Measurements from ENCODE around the gene NDUFA12. TPM values are rescaled to one million over a fixed set of nuclear protein-coding genes. Genes with fewer than 3 reads are reported as not detected.

The NDUFA12 gene
- total RNA-seq, 1 donor from 2014 or later = 111 TPM

- peaks cover 22% of the 10 kb centered on the region for H3K36me3 Mint-ChIP-seq (ENCODE audit: low read depth)
- peaks cover 2% of the 10 kb centered on the region for H3K4me1 Mint-ChIP-seq
- no peaks in the 10 kb centered on the region for H3K9me3 Mint-ChIP-seq
- intact Hi-C loops (cut with micrococcal nuclease) = no loop called here
- H3K27ac Mint-ChIP-seq = no peak overlapping the region
- no peak overlapping the region for H3K4me3 Mint-ChIP-seq
- DNase-seq = no peak
- H3K27me3 Mint-ChIP-seq = no peaks in the 10 kb centered on the region
These were observed 30.7 kb downstream of the NDUFA12 start for GRCh38 chr12:94972795-94973194.

DNA sequence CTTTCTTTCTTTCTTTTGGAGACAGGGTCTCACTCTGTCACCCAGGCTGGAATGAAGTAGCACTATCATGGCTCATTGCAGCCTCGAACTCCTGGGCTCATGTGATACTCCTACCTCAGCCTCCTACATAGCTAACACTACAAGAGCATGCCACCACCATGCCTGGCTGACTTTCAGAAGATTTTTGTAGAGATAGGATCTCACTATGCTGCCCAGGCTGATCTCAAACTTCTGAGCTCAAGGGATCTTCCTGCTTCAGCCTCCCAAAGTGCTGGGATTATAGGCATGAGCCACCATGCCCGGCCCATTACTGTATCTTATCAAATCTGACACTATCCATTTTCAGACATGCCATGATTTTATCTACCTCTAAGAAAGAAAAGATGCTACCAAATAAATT, 31.6 kb downstream of the NDUFA12 start:
- H3K4me3 Mint-ChIP-seq = no peak overlapping the region
- H3K9me3 Mint-ChIP-seq = no peaks in the 10 kb centered on the region
- H3K27me3 Mint-ChIP-seq = no peaks in the 10 kb centered on the region

GRCh38 chr12:94970560-94970959, 32.9 kb downstream of the NDUFA12 start:
- no peak for DNase-seq
- intact Hi-C loops (cut with micrococcal nuclease) = no loop called here
- Mint-ChIP-seq H3K27me3 (no peaks in the 10 kb centered on the region), H3K9me3 (no peaks in the 10 kb centered on the region), H3K4me1 (peaks cover 2% of the 10 kb centered on the region), H3K4me3 (no peak overlapping the region), H3K36me3 (ENCODE audit: low read depth) (peaks cover 22% of the 10 kb centered on the region), H3K27ac (no peak overlapping the region)

More for the DNA sequence above, 31.6 kb downstream of the NDUFA12 start:
- Mint-ChIP-seq H3K27ac (no peak overlapping the region), H3K4me1 (peaks cover 2% of the 10 kb centered on the region), H3K36me3 (ENCODE audit: low read depth) (peaks cover 22% of the 10 kb centered on the region)
- intact Hi-C loops (cut with micrococcal nuclease) = no loop called here
- no peak for DNase-seq

GRCh38 chr12:94969424-94969823, 34.1 kb downstream of the NDUFA12 start:
- H3K9me3 Mint-ChIP-seq = no peaks in the 10 kb centered on the region
- no peak for DNase-seq
- H3K27me3 Mint-ChIP-seq = no peaks in the 10 kb centered on the region
- H3K4me3 Mint-ChIP-seq = no peak overlapping the region
- peaks cover 22% of the 10 kb centered on the region for H3K36me3 Mint-ChIP-seq (ENCODE audit: low read depth)
- intact Hi-C loops (cut with micrococcal nuclease) = no loop called here
- peaks cover 2% of the 10 kb centered on the region for H3K4me1 Mint-ChIP-seq
- no peak overlapping the region for H3K27ac Mint-ChIP-seq

- no peak overlapping the region for H3K4me3 Mint-ChIP-seq
- H3K9me3 Mint-ChIP-seq = no peaks in the 10 kb centered on the region
- intact Hi-C loops (cut with micrococcal nuclease) = no loop called here
- peaks cover 6% of the 10 kb centered on the region for H3K36me3 Mint-ChIP-seq (ENCODE audit: low read depth)
- H3K27ac Mint-ChIP-seq = no peak overlapping the region
- no peaks in the 10 kb centered on the region for H3K4me1 Mint-ChIP-seq
- H3K27me3 Mint-ChIP-seq = no peaks in the 10 kb centered on the region
- DNase-seq = no peak
These were observed 37.4 kb downstream of the NDUFA12 start for GRCh38 chr12:94965982-94966630.

DNA sequence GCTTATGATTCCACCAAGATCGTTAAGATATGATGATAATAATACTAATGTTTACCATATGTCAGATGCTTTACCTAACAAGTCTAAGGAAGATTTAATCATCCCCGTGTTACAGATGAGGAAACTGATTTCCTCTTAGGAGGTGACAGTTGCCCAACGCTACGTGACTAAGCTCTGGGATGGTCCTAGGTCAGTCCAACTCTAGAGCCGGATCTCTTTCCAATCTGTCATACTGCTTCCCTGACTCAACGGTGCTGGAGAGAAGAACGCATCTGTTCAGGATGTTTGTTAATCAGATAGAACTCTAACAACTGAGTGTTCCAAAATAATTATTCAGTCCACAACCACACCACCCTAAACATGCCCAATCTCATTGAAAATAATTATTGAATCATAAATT, 39.8 kb downstream of the NDUFA12 start:
- DNase-seq = no peak
- intact Hi-C loops (cut with micrococcal nuclease) = no loop called here
- no peaks in the 10 kb centered on the region for H3K36me3 Mint-ChIP-seq (ENCODE audit: low read depth)
- no peaks in the 10 kb centered on the region for H3K27me3 Mint-ChIP-seq
- no peak overlapping the region for H3K27ac Mint-ChIP-seq
- no peaks in the 10 kb centered on the region for H3K9me3 Mint-ChIP-seq
- no peak overlapping the region for H3K4me3 Mint-ChIP-seq
- H3K4me1 Mint-ChIP-seq = no peaks in the 10 kb centered on the region

GRCh38 chr12:94962670-94963069, 40.8 kb downstream of the NDUFA12 start:
- H3K9me3 Mint-ChIP-seq = no peaks in the 10 kb centered on the region
- DNase-seq = no peak
- H3K36me3 Mint-ChIP-seq (ENCODE audit: low read depth) = no peaks in the 10 kb centered on the region
- no peaks in the 10 kb centered on the region for H3K4me1 Mint-ChIP-seq
- no peaks in the 10 kb centered on the region for H3K27me3 Mint-ChIP-seq
- no peak overlapping the region for H3K27ac Mint-ChIP-seq
- intact Hi-C loops (cut with micrococcal nuclease) = no loop called here
- no peak overlapping the region for H3K4me3 Mint-ChIP-seq

GRCh38 chr12:94961911-94962310, 41.6 kb downstream of the NDUFA12 start:
- no peak for DNase-seq
- Mint-ChIP-seq H3K27me3 (no peaks in the 10 kb centered on the region), H3K9me3 (no peaks in the 10 kb centered on the region), H3K36me3 (ENCODE audit: low read depth) (no peaks in the 10 kb centered on the region), H3K27ac (no peak overlapping the region), H3K4me1 (no peaks in the 10 kb centered on the region), H3K4me3 (no peak overlapping the region)
- intact Hi-C loops (cut with micrococcal nuclease) = no loop called here

DNA sequence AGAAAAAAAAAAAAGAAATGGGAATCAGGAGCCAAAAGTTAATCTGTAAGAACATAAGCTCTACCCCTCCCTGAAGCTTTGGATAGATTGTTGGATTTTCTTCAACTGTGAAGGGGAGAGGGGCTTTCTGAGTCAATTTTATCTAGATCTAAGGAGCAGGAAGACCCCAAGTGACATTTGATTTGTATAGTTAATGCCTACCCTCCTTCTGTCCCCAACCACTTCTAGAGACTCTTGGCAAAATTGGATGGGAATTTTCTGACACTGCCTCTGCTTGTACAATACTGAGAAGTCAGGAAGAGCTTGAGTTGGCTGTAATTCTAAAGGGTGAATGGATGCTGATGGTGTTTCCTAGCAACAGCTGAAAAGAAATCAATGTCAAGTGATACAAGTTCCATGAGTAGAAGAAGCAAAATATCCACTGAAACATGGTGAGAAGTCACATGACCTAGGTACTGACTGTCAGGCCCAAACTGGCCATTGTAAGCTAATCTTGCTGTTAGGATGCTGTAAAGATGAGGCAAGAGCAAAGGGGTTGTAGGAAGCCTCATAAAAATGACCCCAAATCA, 42.2 kb downstream of the NDUFA12 start:
- no peaks in the 10 kb centered on the region for H3K9me3 Mint-ChIP-seq
- intact Hi-C loops (cut with micrococcal nuclease) = no loop called here
- no peaks in the 10 kb centered on the region for H3K36me3 Mint-ChIP-seq (ENCODE audit: low read depth)
- no peak overlapping the region for H3K27ac Mint-ChIP-seq
- H3K4me3 Mint-ChIP-seq = no peak overlapping the region
- DNase-seq = no peak
- no peaks in the 10 kb centered on the region for H3K27me3 Mint-ChIP-seq
- H3K4me1 Mint-ChIP-seq = no peaks in the 10 kb centered on the region

DNA sequence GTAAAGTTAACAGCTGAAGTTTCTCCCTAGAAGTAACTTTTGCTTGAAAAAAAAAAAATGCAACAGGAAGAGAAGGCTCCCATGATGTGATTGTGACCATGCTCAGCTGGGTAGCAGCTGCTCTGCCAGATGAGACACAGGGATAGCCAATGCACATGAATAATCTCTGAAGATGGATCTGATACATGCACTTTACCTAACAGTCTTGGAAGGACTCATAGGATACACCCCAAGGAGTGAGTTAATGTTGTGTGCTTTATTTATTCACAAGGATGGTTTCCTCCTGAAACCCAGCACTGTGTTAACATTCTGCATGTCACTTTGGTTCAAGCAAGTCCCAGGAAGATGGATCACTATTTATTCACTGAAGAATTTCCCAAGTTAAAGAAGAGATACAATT, 46.5 kb downstream of the NDUFA12 start:
- Mint-ChIP-seq H3K4me1 (no peaks in the 10 kb centered on the region), H3K27me3 (peaks cover 21% of the 10 kb centered on the region), H3K27ac (no peak overlapping the region), H3K9me3 (no peaks in the 10 kb centered on the region), H3K4me3 (no peak overlapping the region), H3K36me3 (ENCODE audit: low read depth) (no peaks in the 10 kb centered on the region)
- intact Hi-C loops (cut with micrococcal nuclease) = no loop called here
- no peak for DNase-seq

DNA sequence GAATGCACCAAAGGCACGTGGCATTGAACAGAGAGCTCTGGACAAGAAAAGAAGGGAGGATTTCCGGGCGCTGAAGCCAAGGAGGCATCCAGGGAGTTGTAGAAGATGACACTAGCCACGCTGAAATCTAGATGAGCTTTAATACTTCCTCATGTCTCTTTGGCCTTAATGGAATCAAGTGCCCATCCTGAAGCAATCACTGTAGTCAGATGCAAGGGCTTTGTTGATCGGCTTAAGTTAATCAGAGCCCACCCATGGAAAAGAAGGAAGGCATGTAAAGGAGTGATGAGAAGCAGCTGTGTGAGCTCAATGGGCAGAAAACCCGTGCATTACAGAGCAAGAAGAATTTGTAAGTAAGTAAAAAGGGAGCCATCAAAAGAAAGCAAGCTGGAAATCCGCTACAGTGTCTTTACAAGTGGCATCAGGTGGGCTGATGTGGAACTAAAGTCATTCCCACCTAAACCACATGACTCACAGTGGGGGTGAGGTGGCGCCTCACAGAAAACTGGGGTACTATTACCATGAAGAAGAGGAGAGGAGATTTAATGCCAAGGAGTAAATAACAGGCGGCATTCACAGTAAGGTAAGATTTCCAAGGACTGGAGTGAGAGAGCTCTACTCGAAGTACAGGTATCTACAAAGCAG, 48.4 kb downstream of the NDUFA12 start:
- H3K36me3 Mint-ChIP-seq (ENCODE audit: low read depth) = no peaks in the 10 kb centered on the region
- no peaks in the 10 kb centered on the region for H3K4me1 Mint-ChIP-seq
- no peaks in the 10 kb centered on the region for H3K9me3 Mint-ChIP-seq
- H3K4me3 Mint-ChIP-seq = no peak overlapping the region
- intact Hi-C loops (cut with micrococcal nuclease) = no loop called here
- H3K27ac Mint-ChIP-seq = no peak overlapping the region
- DNase-seq = no peak
- peaks cover 22% of the 10 kb centered on the region for H3K27me3 Mint-ChIP-seq

DNA sequence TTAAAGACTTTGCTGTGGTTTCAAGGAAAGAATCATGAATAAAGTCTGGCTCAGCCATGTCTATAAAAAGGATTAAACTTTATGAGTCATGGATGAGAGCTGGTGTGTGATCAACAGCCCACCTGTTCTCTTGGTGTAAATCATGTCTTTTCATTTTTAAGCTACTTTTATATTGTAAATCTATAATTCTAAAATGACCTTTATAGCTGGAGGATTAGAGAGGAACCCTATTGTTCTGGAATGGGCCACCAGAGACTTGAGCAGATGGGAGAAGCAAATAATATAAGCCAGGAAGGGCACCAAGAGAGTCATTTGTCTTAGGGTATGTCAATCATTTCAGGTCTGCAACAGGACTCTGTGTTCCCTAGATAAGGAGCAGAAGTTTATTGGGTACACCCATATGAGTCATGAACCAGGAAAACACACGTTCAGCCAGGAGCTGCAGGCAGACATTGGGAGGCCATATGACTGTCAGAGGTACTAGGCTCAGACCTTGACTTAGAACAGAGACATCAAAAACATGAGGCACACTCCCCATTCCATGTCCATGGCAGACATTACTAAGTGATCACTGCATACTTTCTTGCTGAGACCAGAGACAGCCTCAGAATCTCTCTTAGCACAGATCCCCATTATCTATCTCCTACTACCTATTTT, 49.3 kb downstream of the NDUFA12 start:
- Mint-ChIP-seq H3K36me3 (ENCODE audit: low read depth) (no peaks in the 10 kb centered on the region), H3K27me3 (peaks cover 26% of the 10 kb centered on the region), H3K4me3 (no peak overlapping the region), H3K27ac (no peak overlapping the region), H3K4me1 (no peaks in the 10 kb centered on the region), H3K9me3 (no peaks in the 10 kb centered on the region)
- intact Hi-C loops (cut with micrococcal nuclease) = no loop called here
- DNase-seq = no peak

DNA sequence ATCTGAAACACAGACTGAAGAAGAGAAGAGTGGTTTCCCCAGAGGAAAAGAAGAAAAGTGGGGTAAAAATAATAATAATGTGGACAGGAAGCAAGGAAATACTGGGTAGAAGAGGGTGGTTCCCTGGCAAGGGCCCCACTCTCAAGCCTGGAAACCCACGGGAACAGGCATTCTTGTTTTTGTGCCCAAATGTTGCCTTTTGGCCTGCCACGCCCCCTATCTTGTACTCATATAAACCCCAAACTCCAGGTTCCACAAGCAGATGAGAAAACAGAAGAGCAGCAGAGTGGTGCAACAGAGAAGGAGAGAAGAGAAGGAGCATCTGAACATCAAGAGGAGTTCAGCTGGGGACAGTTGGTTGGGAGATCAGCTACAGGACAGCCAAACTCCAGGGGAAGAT, 51.2 kb downstream of the NDUFA12 start:
- H3K4me3 Mint-ChIP-seq = no peak overlapping the region
- no peak for DNase-seq
- no peaks in the 10 kb centered on the region for H3K4me1 Mint-ChIP-seq
- intact Hi-C loops (cut with micrococcal nuclease) = no loop called here
- H3K27me3 Mint-ChIP-seq = peaks cover 29% of the 10 kb centered on the region
- H3K9me3 Mint-ChIP-seq = no peaks in the 10 kb centered on the region
- H3K36me3 Mint-ChIP-seq (ENCODE audit: low read depth) = no peaks in the 10 kb centered on the region
- no peak overlapping the region for H3K27ac Mint-ChIP-seq

Data from activated CD4-positive, alpha-beta T cell treated with anti-CD3 and anti-CD28 coated beads, Interleukin-2, amount 10 ng/mL, durations not matched to agents 24 days and 14 days (primary cell).